H9 (cell line): Measurements from ENCODE around the gene RAI1. TPM values are rescaled to one million over a fixed set of nuclear protein-coding genes. Genes with fewer than 3 reads are reported as not detected.

Experiments
- DNase-seq: peaks from one replicate; pipeline ENCODE4 v3.0.0-alpha.2; 2017
- H2AFZ ChIP-seq: one replicate; pipeline ENCODE4 v1.6.1; 2013; ENCODE audit warnings: mild to moderate bottlenecking, low read length, control low read depth, moderate library complexity
- H2AK5ac ChIP-seq: 2 replicates; pipeline ENCODE4 v1.6.1; 2013; ENCODE audit warnings: low read length, control low read depth, mixed read lengths; ENCODE audit not compliant: insufficient read length
- H2BK120ac ChIP-seq: one replicate; pipeline ENCODE4 v1.6.1; 2013; ENCODE audit warnings: low read depth, mild to moderate bottlenecking, low read length, control low read depth, inconsistent platforms; ENCODE audit not compliant: poor library complexity, severe bottlenecking
- H2BK12ac ChIP-seq: 2 replicates; pipeline ENCODE4 v1.6.1; 2013; ENCODE audit warnings: low read length, control low read depth, mixed read lengths, low read depth; ENCODE audit not compliant: insufficient read length
- H2BK15ac ChIP-seq: 2 replicates; pipeline ENCODE4 v1.6.1; 2013; ENCODE audit warnings: low read depth, low read length, control low read depth
- H2BK20ac ChIP-seq: one replicate; pipeline ENCODE4 v1.6.1; 2013; ENCODE audit warnings: low read depth, mild to moderate bottlenecking, low read length, control low read depth, inconsistent platforms; ENCODE audit not compliant: poor library complexity, severe bottlenecking
- H2BK5ac ChIP-seq: 2 replicates; pipeline ENCODE4 v1.6.1; 2013; ENCODE audit warnings: low read length, control low read depth, mixed read lengths; ENCODE audit not compliant: insufficient read length
- H3K14ac ChIP-seq: 2 replicates; pipeline ENCODE4 v1.6.1; 2013; ENCODE audit warnings: low read length, control low read depth; ENCODE audit not compliant: insufficient read depth
- H3K18ac ChIP-seq: 2 replicates; pipeline ENCODE4 v1.6.1; 2013; ENCODE audit warnings: low read depth, mild to moderate bottlenecking, mixed read lengths, low read length, control low read depth; ENCODE audit not compliant: insufficient read length
- H3K23ac ChIP-seq: 2 replicates; pipeline ENCODE4 v1.6.1; 2013; ENCODE audit warnings: low read length, control low read depth, mixed read lengths, low read depth; ENCODE audit not compliant: insufficient read length
- H3K23me2 ChIP-seq: 2 replicates; pipeline ENCODE4 v1.6.1; 2013; ENCODE audit warnings: low read depth, mild to moderate bottlenecking, mixed read lengths, low read length, control low read depth; ENCODE audit not compliant: insufficient read length, poor library complexity, severe bottlenecking
- H3K27ac ChIP-seq: 2 replicates; pipeline ENCODE4 v1.5.1; 2013; ENCODE audit warnings: low read length, control low read depth, mixed read lengths, low read depth; ENCODE audit not compliant: insufficient read length
- H3K27me3 ChIP-seq: 2 replicates; pipeline ENCODE4 v1.6.1; 2013; ENCODE audit warnings: low read length, control low read depth, inconsistent platforms; ENCODE audit not compliant: insufficient read depth
- H3K4ac ChIP-seq: 2 replicates; pipeline ENCODE4 v1.6.1; 2013; ENCODE audit warnings: low read depth, mild to moderate bottlenecking, control low read depth, inconsistent platforms, low read length, moderate library complexity
- H3K4me1 ChIP-seq: 2 replicates; pipeline ENCODE4 v1.6.1; 2013; ENCODE audit warnings: low read length, control low read depth, inconsistent platforms; ENCODE audit not compliant: insufficient read depth
- H3K4me2 ChIP-seq: 2 replicates; pipeline ENCODE4 v1.6.1; 2013; ENCODE audit warnings: low read length, control low read depth, mixed read lengths; ENCODE audit not compliant: insufficient read length, insufficient read depth
- H3K56ac ChIP-seq: 2 replicates; pipeline ENCODE4 v1.6.1; 2013; ENCODE audit warnings: low read depth, mild to moderate bottlenecking, mixed read lengths, low read length, control low read depth; ENCODE audit not compliant: insufficient read length
- H3K79me1 ChIP-seq: 2 replicates; pipeline ENCODE4 v1.6.1; 2013; ENCODE audit warnings: low read depth, mild to moderate bottlenecking, moderate library complexity, low read length, control low read depth, inconsistent platforms; ENCODE audit not compliant: insufficient read depth, poor library complexity, severe bottlenecking
- H3K79me2 ChIP-seq: 2 replicates; pipeline ENCODE4 v1.6.1; 2013; ENCODE audit warnings: low read length, control low read depth, inconsistent platforms; ENCODE audit not compliant: insufficient read depth
- H3K9ac ChIP-seq: 2 replicates; pipeline ENCODE4 v1.6.1; 2013; ENCODE audit warnings: low read length, control low read depth, mixed read lengths; ENCODE audit not compliant: insufficient read length; ENCODE audit errors: extremely low read depth
- H3K9me3 ChIP-seq: one replicate; pipeline ENCODE4 v1.6.1; 2013; ENCODE audit warnings: low read depth, low read length, inconsistent platforms; ENCODE audit not compliant: control insufficient read depth
- H3T11ph ChIP-seq: one replicate; pipeline ENCODE4 v1.6.1; 2013; ENCODE audit warnings: mild to moderate bottlenecking, low read length, control low read depth, inconsistent platforms
- H4K20me1 ChIP-seq: one replicate; pipeline ENCODE4 v1.6.1; 2013; ENCODE audit not compliant: control insufficient read depth, insufficient read length, insufficient read depth
- H4K5ac ChIP-seq: 2 replicates; pipeline ENCODE4 v1.6.1; 2013; ENCODE audit warnings: low read depth, mild to moderate bottlenecking, mixed read lengths, low read length, control low read depth; ENCODE audit not compliant: insufficient read length
- H4K8ac ChIP-seq: replicated peaks from 2 replicates; pipeline ENCODE4 v1.6.1; 2013; ENCODE audit warnings: low read length, control low read depth, mixed read lengths, low read depth; ENCODE audit not compliant: insufficient read length
- H4K91ac ChIP-seq: 2 replicates; pipeline ENCODE4 v1.6.1; 2013; ENCODE audit warnings: low read depth, mild to moderate bottlenecking, moderate library complexity, mixed read lengths, low read length, control low read depth; ENCODE audit not compliant: insufficient read length
- H3K27ac Mint-ChIP-seq, 3 experiments: 2 replicates in 2 of 3; 3 replicates in 1 of 3; pipeline ENCODE4 v1.8.0; 2020 to 2021; ENCODE audit warnings: mixed read lengths in 3 of 3, mild to moderate bottlenecking in 1 of 3, moderate library complexity in 1 of 3
- H3K27me3 Mint-ChIP-seq: 2 replicates; pipeline ENCODE4 v1.8.0; 2021; ENCODE audit warnings: low read depth, mild to moderate bottlenecking, moderate library complexity, mixed read lengths
- H3K36me3 Mint-ChIP-seq, 3 experiments: 2 replicates in 2 of 3; 3 replicates in 1 of 3; pipeline ENCODE4 v1.8.0; 2020 to 2021; ENCODE audit warnings: low read depth in 3 of 3, mixed read lengths in 3 of 3; ENCODE audit not compliant: insufficient read depth in 1 of 3
- H3K4me1 Mint-ChIP-seq, 2 experiments: 2 replicates each; pipeline ENCODE4 v1.8.0; 2020; ENCODE audit warnings: mixed read lengths in 2 of 2
- H3K4me3 Mint-ChIP-seq, 2 experiments: 2 replicates in 1 of 2; 3 replicates in 1 of 2; pipeline ENCODE4 v1.8.0; 2020 to 2021; ENCODE audit warnings: mild to moderate bottlenecking in 2 of 2, mixed read lengths in 2 of 2, moderate library complexity in 1 of 2
- H3K9me3 Mint-ChIP-seq, 2 experiments: 2 replicates in 1 of 2; 3 replicates in 1 of 2; pipeline ENCODE4 v1.8.0; 2020; ENCODE audit warnings: mild to moderate bottlenecking in 2 of 2, mixed read lengths in 2 of 2, moderate library complexity in 1 of 2
- WGBS: extraction: QIAGEN DNeasy Blood & Tissue Kit; methylation state at CpG from one replicate; pipeline ENCODE4 v1.1.7; 2013; ENCODE audit warnings: missing lambda C conversion rate, low lambda C conversion rate, mixed read lengths; ENCODE audit not compliant: insufficient read length; ENCODE audit errors: extremely low coverage; 5-methylcytosine and 5-hydroxymethylcytosine counted together
- total RNA-seq: library from RNA; stranded (reverse); gene quantifications from 2 replicates; pipeline ENCODE4 v1.2.1, GENCODE V29; 2021
- TF ChIP-seq, protein P1 (sequence below): fragments of 200-600 bp; sonication (generic); conservative IDR thresholded peaks from 3 replicates; pipeline ENCODE4 v1.8.0; 2021; ENCODE audit warnings: antibody characterized with exemption, mild to moderate bottlenecking

Gene RAI1
- total RNA-seq, 1 experiment from 2014 or later = 1.5 TPM

DNA sequence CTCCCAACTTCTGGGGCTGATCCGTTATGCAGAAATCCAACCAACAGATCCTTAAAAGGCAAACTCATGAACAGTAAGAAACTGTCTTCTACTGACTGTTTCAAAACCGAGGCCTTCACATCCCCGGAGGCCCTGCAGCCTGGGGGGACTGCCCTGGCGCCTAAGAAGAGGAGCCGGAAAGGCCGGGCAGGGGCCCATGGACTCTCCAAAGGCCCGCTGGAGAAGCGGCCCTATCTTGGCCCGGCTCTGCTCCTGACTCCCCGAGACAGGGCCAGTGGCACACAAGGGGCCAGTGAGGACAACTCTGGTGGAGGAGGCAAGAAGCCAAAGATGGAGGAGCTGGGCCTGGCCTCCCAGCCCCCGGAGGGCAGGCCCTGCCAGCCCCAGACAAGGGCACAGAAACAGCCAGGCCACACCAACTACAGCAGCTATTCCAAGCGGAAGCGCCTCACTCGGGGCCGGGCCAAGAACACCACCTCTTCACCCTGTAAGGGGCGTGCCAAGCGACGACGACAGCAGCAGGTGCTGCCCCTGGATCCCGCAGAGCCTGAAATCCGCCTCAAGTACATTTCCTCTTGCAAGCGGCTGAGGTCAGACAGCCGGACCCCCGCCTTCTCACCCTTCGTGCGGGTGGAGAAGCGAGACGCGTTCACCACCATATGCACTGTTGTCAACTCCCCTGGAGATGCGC is 116.0 kb downstream of the RAI1 start:
- Histone ChIP-seq H2BK12ac (no peak overlapping the region), H3K9ac (no peak overlapping the region), H2BK15ac (no peak overlapping the region), H3K27ac (no peak overlapping the region), H2AFZ (no peak overlapping the region), H4K91ac (no peak overlapping the region), H3K79me2 (no peaks in the 10 kb centered on the region), H2BK5ac (no peak overlapping the region), H3K14ac (no peak overlapping the region), H3K27me3 (no peaks in the 10 kb centered on the region; the same call in 1 of the 2 replicates), H3K4me1 (no peaks in the 10 kb centered on the region; the same call in 1 of the 2 replicates), H3K79me1 (no peaks in the 10 kb centered on the region), H2AK5ac (no peak overlapping the region), H4K5ac (no peak overlapping the region), H4K20me1 (no peaks in the 10 kb centered on the region), H3K4me2 (no peak overlapping the region), H3K4ac (no peak overlapping the region), H3K18ac (no peak overlapping the region), H3K9me3 (no peaks in the 10 kb centered on the region), H3T11ph (no peak overlapping the region), H3K23me2 (no peaks in the 10 kb centered on the region), H2BK20ac (no peak overlapping the region), H3K56ac (no peak overlapping the region), H2BK120ac (no peak overlapping the region), H4K8ac (no peak overlapping the region), H3K23ac (no peak overlapping the region)
- no peak overlapping the region for H3K27ac Mint-ChIP-seq
- peaks cover 24 to 40% of the 10 kb centered on the region in 2 experiments for H3K4me1 Mint-ChIP-seq
- H3K36me3 Mint-ChIP-seq = no peaks in the 10 kb centered on the region
- DNase-seq = no peak
- H3K4me3 Mint-ChIP-seq = no peak overlapping the region
- no CpG with 5 or more reads among the region's 30 CpGs for WGBS
- no peaks in the 10 kb centered on the region; a peak in 1 of 5 replicates for H3K9me3 Mint-ChIP-seq
- TF ChIP-seq, protein P1, sequence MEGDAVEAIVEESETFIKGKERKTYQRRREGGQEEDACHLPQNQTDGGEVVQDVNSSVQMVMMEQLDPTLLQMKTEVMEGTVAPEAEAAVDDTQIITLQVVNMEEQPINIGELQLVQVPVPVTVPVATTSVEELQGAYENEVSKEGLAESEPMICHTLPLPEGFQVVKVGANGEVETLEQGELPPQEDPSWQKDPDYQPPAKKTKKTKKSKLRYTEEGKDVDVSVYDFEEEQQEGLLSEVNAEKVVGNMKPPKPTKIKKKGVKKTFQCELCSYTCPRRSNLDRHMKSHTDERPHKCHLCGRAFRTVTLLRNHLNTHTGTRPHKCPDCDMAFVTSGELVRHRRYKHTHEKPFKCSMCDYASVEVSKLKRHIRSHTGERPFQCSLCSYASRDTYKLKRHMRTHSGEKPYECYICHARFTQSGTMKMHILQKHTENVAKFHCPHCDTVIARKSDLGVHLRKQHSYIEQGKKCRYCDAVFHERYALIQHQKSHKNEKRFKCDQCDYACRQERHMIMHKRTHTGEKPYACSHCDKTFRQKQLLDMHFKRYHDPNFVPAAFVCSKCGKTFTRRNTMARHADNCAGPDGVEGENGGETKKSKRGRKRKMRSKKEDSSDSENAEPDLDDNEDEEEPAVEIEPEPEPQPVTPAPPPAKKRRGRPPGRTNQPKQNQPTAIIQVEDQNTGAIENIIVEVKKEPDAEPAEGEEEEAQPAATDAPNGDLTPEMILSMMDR = no peak
- peaks cover 37% of the 10 kb centered on the region for H3K27me3 Mint-ChIP-seq
